ENCODE data around the gene ZNF573.

GRCh38 chr19:37778613-37779126, 716 bp downstream of the ZNF573 start:
- TF ChIP-seq CTCF (IDR thresholded peaks at IDR 0.05; ENCODE audit: borderline replicate concordance, extremely low read depth, low read length, poor library complexity, severe bottlenecking) = no peak
- TF ChIP-seq EZH2 (IDR thresholded peaks at IDR 0.05; ENCODE audit: borderline replicate concordance, low read depth, low read length, severe bottlenecking) = no peak
